ENCODE measurements around the gene ANKRD44.

ANKRD44 gene

GRCh38 chr2:197109326-197109725, 201.3 kb downstream of the ANKRD44 start:
- no peak for TF ChIP-seq CTCF (IDR thresholded peaks at IDR 0.05; ENCODE audit: low read depth, low read length)
- H3K4me3 ChIP-seq (ENCODE audit: low read depth, low read length) = no peak overlapping the region

GRCh38 chr2:197108758-197109157, 201.8 kb downstream of the ANKRD44 start:
- no peak for TF ChIP-seq CTCF (IDR thresholded peaks at IDR 0.05; ENCODE audit: low read depth, low read length)
- H3K4me3 ChIP-seq (ENCODE audit: low read depth, low read length) = no peak overlapping the region

GRCh38 chr2:197107291-197108269, 203.0 kb downstream of the ANKRD44 start:
- no peak for TF ChIP-seq CTCF (IDR thresholded peaks at IDR 0.05; ENCODE audit: low read depth, low read length)
- H3K4me3 ChIP-seq (ENCODE audit: low read depth, low read length) = no peak overlapping the region

GRCh38 chr2:197103363-197103762, 207.2 kb downstream of the ANKRD44 start:
- no peak overlapping the region for H3K4me3 ChIP-seq (ENCODE audit: low read depth, low read length)
- TF ChIP-seq CTCF (IDR thresholded peaks at IDR 0.05; ENCODE audit: low read depth, low read length) = no peak

GRCh38 chr2:197102231-197102630, 208.3 kb downstream of the ANKRD44 start:
- no peak for TF ChIP-seq CTCF (IDR thresholded peaks at IDR 0.05; ENCODE audit: low read depth, low read length)
- H3K4me3 ChIP-seq (ENCODE audit: low read depth, low read length) = no peak overlapping the region

- H3K4me3 ChIP-seq (ENCODE audit: low read depth, low read length) = no peak overlapping the region
- no peak for TF ChIP-seq CTCF (IDR thresholded peaks at IDR 0.05; ENCODE audit: low read depth, low read length)
Measured at GRCh38 chr2:197101519-197101918, 209.1 kb downstream of the ANKRD44 start.
